ENCODE results near the gene MAG.

The MAG gene

DNA sequence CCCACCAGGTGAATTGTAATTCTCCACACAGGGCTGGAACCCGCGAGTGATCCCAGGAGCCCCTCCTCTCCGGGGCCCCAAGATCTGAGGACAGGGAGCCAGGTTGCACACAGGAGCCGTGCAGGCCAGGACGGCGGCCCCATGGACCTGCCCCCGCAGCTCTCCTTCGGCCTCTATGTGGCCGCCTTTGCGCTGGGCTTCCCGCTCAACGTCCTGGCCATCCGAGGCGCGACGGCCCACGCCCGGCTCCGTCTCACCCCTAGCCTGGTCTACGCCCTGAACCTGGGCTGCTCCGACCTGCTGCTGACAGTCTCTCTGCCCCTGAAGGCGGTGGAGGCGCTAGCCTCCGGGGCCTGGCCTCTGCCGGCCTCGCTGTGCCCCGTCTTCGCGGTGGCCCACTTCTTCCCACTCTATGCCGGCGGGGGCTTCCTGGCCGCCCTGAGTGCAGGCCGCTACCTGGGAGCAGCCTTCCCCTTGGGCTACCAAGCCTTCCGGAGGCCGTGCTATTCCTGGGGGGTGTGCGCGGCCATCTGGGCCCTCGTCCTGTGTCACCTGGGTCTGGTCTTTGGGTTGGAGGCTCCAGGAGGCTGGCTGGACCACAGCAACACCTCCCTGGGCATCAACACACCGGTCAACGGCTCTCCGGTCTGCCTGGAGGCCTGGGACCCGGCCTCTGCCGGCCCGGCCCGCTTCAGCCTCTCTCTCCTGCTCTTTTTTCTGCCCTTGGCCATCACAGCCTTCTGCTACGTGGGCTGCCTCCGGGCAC, 59.6 kb downstream of the MAG start:
- Histone ChIP-seq H3K9ac (ENCODE audit: low read length) (no peak overlapping the region), H2AFZ (ENCODE audit: low read depth, low read length) (no peak overlapping the region), H3K4me1 (ENCODE audit: low read length) (peaks cover 53% of the 10 kb centered on the region), H3K27ac (ENCODE audit: low read length) (no peak overlapping the region), H4K20me1 (ENCODE audit: insufficient read depth, low read length) (no peaks in the 10 kb centered on the region), H3K27me3 (ENCODE audit: low read depth, low read length) (no peaks in the 10 kb centered on the region), H3K4me3 (ENCODE audit: low read length) (no peak overlapping the region), H3K79me2 (ENCODE audit: low read length) (no peaks in the 10 kb centered on the region), H3K4me2 (ENCODE audit: low read length) (no peak overlapping the region), H3K36me3 (replicated peaks; ENCODE audit: low read depth, low read length) (peaks cover 23% of the 10 kb centered on the region), H3K9me3 (ENCODE audit: insufficient read depth, low read length) (no peaks in the 10 kb centered on the region)
- no peak for TF ChIP-seq EZH2phosphoT487 (IDR thresholded peaks at IDR 0.05; ENCODE audit: low read depth)
- TF ChIP-seq, protein P1, sequence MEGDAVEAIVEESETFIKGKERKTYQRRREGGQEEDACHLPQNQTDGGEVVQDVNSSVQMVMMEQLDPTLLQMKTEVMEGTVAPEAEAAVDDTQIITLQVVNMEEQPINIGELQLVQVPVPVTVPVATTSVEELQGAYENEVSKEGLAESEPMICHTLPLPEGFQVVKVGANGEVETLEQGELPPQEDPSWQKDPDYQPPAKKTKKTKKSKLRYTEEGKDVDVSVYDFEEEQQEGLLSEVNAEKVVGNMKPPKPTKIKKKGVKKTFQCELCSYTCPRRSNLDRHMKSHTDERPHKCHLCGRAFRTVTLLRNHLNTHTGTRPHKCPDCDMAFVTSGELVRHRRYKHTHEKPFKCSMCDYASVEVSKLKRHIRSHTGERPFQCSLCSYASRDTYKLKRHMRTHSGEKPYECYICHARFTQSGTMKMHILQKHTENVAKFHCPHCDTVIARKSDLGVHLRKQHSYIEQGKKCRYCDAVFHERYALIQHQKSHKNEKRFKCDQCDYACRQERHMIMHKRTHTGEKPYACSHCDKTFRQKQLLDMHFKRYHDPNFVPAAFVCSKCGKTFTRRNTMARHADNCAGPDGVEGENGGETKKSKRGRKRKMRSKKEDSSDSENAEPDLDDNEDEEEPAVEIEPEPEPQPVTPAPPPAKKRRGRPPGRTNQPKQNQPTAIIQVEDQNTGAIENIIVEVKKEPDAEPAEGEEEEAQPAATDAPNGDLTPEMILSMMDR (IDR thresholded peaks at IDR 0.05; ENCODE audit: low read depth, low read length), result no peak

DNA sequence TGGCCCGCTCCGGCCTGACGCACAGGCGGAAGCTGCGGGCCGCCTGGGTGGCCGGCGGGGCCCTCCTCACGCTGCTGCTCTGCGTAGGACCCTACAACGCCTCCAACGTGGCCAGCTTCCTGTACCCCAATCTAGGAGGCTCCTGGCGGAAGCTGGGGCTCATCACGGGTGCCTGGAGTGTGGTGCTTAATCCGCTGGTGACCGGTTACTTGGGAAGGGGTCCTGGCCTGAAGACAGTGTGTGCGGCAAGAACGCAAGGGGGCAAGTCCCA, 60.2 kb downstream of the MAG start:
- Histone ChIP-seq H3K36me3 (replicated peaks; ENCODE audit: low read depth, low read length) (peaks cover 19% of the 10 kb centered on the region), H3K27me3 (ENCODE audit: low read depth, low read length) (0 out of 2 replicates have a peak, but pooled peaks cover under 1% of the 10 kb centered on the region), H3K4me3 (ENCODE audit: low read length) (no peak overlapping the region; the same call in 1 of the 2 replicates), H3K27ac (ENCODE audit: low read length) (no peak overlapping the region), H3K79me2 (ENCODE audit: low read length) (no peaks in the 10 kb centered on the region), H3K4me2 (ENCODE audit: low read length) (peak overlapping the region; percentile 66), H3K4me1 (ENCODE audit: low read length) (peaks cover 48% of the 10 kb centered on the region), H3K9ac (ENCODE audit: low read length) (no peak overlapping the region), H2AFZ (ENCODE audit: low read depth, low read length) (no peak overlapping the region), H3K9me3 (ENCODE audit: insufficient read depth, low read length) (no peaks in the 10 kb centered on the region), H4K20me1 (ENCODE audit: insufficient read depth, low read length) (no peaks in the 10 kb centered on the region)
- TF ChIP-seq, protein P1 (IDR thresholded peaks at IDR 0.05; ENCODE audit: low read depth, low read length), result no peak
- TF ChIP-seq EZH2phosphoT487 (IDR thresholded peaks at IDR 0.05; ENCODE audit: low read depth), result no peak

DNA sequence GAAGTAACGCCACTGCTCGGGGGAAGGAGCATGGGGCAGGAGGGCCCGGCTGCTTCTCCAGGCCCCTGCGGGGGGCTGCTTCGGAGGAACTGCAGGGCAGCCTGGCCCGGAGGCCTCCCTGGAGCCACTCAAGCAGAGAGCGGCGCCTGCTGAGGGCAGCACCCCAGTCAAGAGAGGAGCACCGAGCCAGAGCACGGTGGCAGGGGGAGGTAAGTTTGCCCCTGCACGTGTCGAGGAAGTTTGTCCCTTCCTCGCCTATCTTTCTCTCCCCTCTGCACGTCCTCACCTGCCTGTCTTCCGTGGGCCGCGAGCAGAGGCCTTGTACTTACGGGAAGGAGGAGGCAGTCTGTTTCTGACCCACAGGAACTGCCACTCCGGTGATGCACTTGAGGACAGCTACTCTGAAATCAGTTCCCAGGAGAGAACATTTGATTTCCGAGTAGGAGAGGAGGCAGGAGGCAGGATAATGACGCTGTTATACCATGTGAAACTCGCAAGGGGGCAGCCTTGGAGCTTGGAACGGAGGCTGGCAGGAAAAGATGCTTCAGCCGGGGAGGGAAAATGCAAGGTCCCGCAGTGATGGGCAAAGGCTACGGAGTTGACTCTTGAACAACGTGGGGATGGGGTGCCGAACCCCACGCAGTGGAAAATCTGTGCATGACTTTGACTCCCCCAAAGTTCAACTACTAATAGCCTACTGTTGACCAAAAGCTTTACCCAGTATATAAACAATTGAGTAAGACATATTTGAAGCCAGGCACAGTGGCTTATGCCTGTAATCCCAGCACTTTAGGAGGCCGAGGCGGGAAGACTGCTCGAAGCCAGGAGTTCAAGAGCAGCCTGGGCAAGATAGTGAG, 60.7 kb downstream of the MAG start:
- no peaks in the 10 kb centered on the region for H3K79me2 ChIP-seq (ENCODE audit: low read length)
- peak overlapping the region; percentile 78 for H2AFZ ChIP-seq (ENCODE audit: low read depth, low read length)
- H3K4me2 ChIP-seq (ENCODE audit: low read length), result peak overlapping the region; percentile 66
- H3K36me3 ChIP-seq (replicated peaks; ENCODE audit: low read depth, low read length), result peaks cover 18% of the 10 kb centered on the region
- TF ChIP-seq EZH2phosphoT487 (IDR thresholded peaks at IDR 0.05; ENCODE audit: low read depth), result no peak
- TF ChIP-seq, protein P1 (IDR thresholded peaks at IDR 0.05; ENCODE audit: low read depth, low read length), result peak; percentile 95
- H3K9me3 ChIP-seq (ENCODE audit: insufficient read depth, low read length), result no peaks in the 10 kb centered on the region
- peak overlapping the region; percentile 37; the same call in 1 of the 2 replicates for H3K9ac ChIP-seq (ENCODE audit: low read length)
- H3K27ac ChIP-seq (ENCODE audit: low read length), result no peak overlapping the region
- H3K4me1 ChIP-seq (ENCODE audit: low read length), result peaks cover 44% of the 10 kb centered on the region
- H3K4me3 ChIP-seq (ENCODE audit: low read length), result peak overlapping the region; percentile 49
- no peaks in the 10 kb centered on the region for H4K20me1 ChIP-seq (ENCODE audit: insufficient read depth, low read length)
- 0 out of 2 replicates have a peak, but pooled peaks cover 6% of the 10 kb centered on the region for H3K27me3 ChIP-seq (ENCODE audit: low read depth, low read length)

DNA sequence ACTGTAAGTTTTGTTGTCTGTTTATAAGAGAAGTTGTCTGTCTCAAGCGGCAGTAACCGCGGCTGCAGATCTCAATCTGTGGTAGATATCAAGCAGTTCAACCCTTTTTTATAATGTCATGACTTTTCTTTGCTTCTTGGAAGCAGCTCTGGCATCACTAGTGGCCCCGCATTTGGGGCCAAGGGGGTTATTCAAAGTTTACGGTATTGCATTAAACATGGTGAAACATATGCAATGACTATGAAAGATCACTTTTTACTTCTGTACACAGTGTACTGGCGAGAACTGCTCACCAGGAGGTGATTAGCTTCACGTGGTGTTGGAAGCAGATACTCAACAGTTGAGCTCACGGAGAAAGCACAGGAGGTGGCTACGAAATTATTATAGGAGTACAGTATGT, 61.7 kb downstream of the MAG start:
- no peak overlapping the region for H2AFZ ChIP-seq (ENCODE audit: low read depth, low read length)
- no peak overlapping the region for H3K9ac ChIP-seq (ENCODE audit: low read length)
- H3K4me3 ChIP-seq (ENCODE audit: low read length), result no peak overlapping the region
- H3K4me1 ChIP-seq (ENCODE audit: low read length), result peaks cover 34% of the 10 kb centered on the region
- no peaks in the 10 kb centered on the region for H3K9me3 ChIP-seq (ENCODE audit: insufficient read depth, low read length)
- no peak overlapping the region for H3K27ac ChIP-seq (ENCODE audit: low read length)
- peaks cover 10% of the 10 kb centered on the region for H3K36me3 ChIP-seq (replicated peaks; ENCODE audit: low read depth, low read length)
- no peak for TF ChIP-seq EZH2phosphoT487 (IDR thresholded peaks at IDR 0.05; ENCODE audit: low read depth)
- TF ChIP-seq, protein P1 (IDR thresholded peaks at IDR 0.05; ENCODE audit: low read depth, low read length), result no peak
- H3K4me2 ChIP-seq (ENCODE audit: low read length), result no peak overlapping the region
- 0 out of 2 replicates have a peak, but pooled peaks cover 11% of the 10 kb centered on the region for H3K27me3 ChIP-seq (ENCODE audit: low read depth, low read length)
- no peaks in the 10 kb centered on the region for H4K20me1 ChIP-seq (ENCODE audit: insufficient read depth, low read length)
- H3K79me2 ChIP-seq (ENCODE audit: low read length), result no peaks in the 10 kb centered on the region

Data from OCI-LY3 (cell line).